GM13977 (cell line): ENCODE measurements around the gene FLCN.

Source experiments
- DNase-seq: peaks from one replicate; pipeline ENCODE4 v3.0.0; 2012; ENCODE audit warnings: low spot score
- CTCF ChIP-seq: IDR thresholded peaks from 2 replicates; pipeline ENCODE4 v1.5.1; 2012; ENCODE audit warnings: mild to moderate bottlenecking, control low read depth; ENCODE audit not compliant: insufficient read depth; ENCODE audit errors: extremely low read depth, missing control alignments
- in situ Hi-C: fragments of 300-500 bp; cut with MboI; formaldehyde crosslinking; loops from one replicate; pipeline ENCODE4 v1.12.0; 2022; ENCODE audit warnings: low sequenced_read_pairs, low pct_unique_long_range_greater_than_20kb, mixed read lengths, inconsistent platforms; ENCODE audit not compliant: unreplicated experiment

FLCN gene

GRCh38 chr17:17181666-17182597 lies 55.0 kb downstream of the FLCN start:
- in situ Hi-C loops = no loop called here
- no peak for TF ChIP-seq CTCF
- peak; percentile 70 for DNase-seq

GRCh38 chr17:17180741-17181525 lies 56.0 kb downstream of the FLCN start:
- in situ Hi-C loops = no loop called here
- DNase-seq = no peak
- TF ChIP-seq CTCF = no peak

GRCh38 chr17:17180141-17180603 lies 56.8 kb downstream of the FLCN start:
- in situ Hi-C loops = no loop called here
- no peak for TF ChIP-seq CTCF
- no peak for DNase-seq

GRCh38 chr17:17179371-17179827 lies 57.6 kb downstream of the FLCN start:
- DNase-seq = peak; percentile 82
- in situ Hi-C loops = no loop called here
- no peak for TF ChIP-seq CTCF

- DNase-seq = no peak
- TF ChIP-seq CTCF = no peak
- in situ Hi-C loops = no loop called here
Observed at GRCh38 chr17:17177176-17177575, 59.8 kb downstream of the FLCN start.

GRCh38 chr17:17176341-17176740 lies 60.6 kb downstream of the FLCN start:
- DNase-seq = no peak
- no peak for TF ChIP-seq CTCF
- in situ Hi-C loops = no loop called here
